ENCODE measurements around the gene GNAS-AS1.

Gene GNAS-AS1

GRCh38 chr20:58852543-58853271 is 2.0 kb upstream of the GNAS-AS1 start, which contains the start of gene GNAS:
GNAS (plus strand) TSS chr20:58852716.
- H3K4me3 ChIP-seq (ENCODE audit: low read depth, low read length): peak within 1 kb of the TSS; percentile 74
- TF ChIP-seq CTCF (conservative IDR thresholded peaks at IDR 0.05; ENCODE audit: low read depth, low read length): peak; percentile 85
- peak; percentile 76 for DNase-seq (ENCODE audit: low read depth)

- no peak for DNase-seq (ENCODE audit: low read depth)
- H3K4me3 ChIP-seq (ENCODE audit: low read depth, low read length): peak overlapping the region; percentile 74
Observed at GRCh38 chr20:58851969-58852458, 1.3 kb upstream of the GNAS-AS1 start.

GRCh38 chr20:58851221-58851968 is 693 bp upstream of the GNAS-AS1 start:
- no peak for TF ChIP-seq CTCF (conservative IDR thresholded peaks at IDR 0.05; ENCODE audit: low read depth, low read length)
- DNase-seq (ENCODE audit: low read depth): no peak
- peak overlapping the region; percentile 74 for H3K4me3 ChIP-seq (ENCODE audit: low read depth, low read length)

More at GRCh38 chr20:58851969-58852458, 1.3 kb upstream of the GNAS-AS1 start:
- no peak for TF ChIP-seq CTCF (conservative IDR thresholded peaks at IDR 0.05; ENCODE audit: low read depth, low read length)

GRCh38 chr20:58847463-58847862 is 3.2 kb downstream of the GNAS-AS1 start:
- no peak for TF ChIP-seq CTCF (conservative IDR thresholded peaks at IDR 0.05; ENCODE audit: low read depth, low read length)
- no peak for DNase-seq (ENCODE audit: low read depth)
- no peak overlapping the region for H3K4me3 ChIP-seq (ENCODE audit: low read depth, low read length)

GRCh38 chr20:58845706-58846105 is 5.0 kb downstream of the GNAS-AS1 start:
- no peak for DNase-seq (ENCODE audit: low read depth)
- TF ChIP-seq CTCF (conservative IDR thresholded peaks at IDR 0.05; ENCODE audit: low read depth, low read length): no peak

GRCh38 chr20:58843128-58843556 is 7.6 kb downstream of the GNAS-AS1 start:
- DNase-seq (ENCODE audit: low read depth): no peak
- TF ChIP-seq CTCF (conservative IDR thresholded peaks at IDR 0.05; ENCODE audit: low read depth, low read length): no peak
- no peak overlapping the region for H3K4me3 ChIP-seq (ENCODE audit: low read depth, low read length)

More at GRCh38 chr20:58845706-58846105, 5.0 kb downstream of the GNAS-AS1 start:
- H3K4me3 ChIP-seq (ENCODE audit: low read depth, low read length): no peak overlapping the region
